Activated T-cell treated with anti-CD3 and anti-CD28 coated beads, Interleukin-2, amount 50 U/mL, for 72 hours (primary cell): Measurements from ENCODE around the gene ZSWIM3. TPM values are rescaled to one million over a fixed set of nuclear protein-coding genes. Genes with fewer than 3 reads are reported as not detected.

Experiments
- ATAC-seq, 2 donors: fragments of 150-1000 bp; cut with Tn5 transposase; replicated peaks in 1 of 2; 2 replicates each; pipeline ENCODE4 v1.10.0; 2021; ENCODE audit warnings: moderate library complexity in 2 of 2, mild to moderate bottlenecking in 1 of 2
- DNase-seq, 2 donors: peaks; one replicate each; pipeline ENCODE4 v3.0.0; 2021 to 2022; ENCODE audit warnings: mixed read lengths in 1 of 2
- H3K27ac Mint-ChIP-seq: one replicate; pipeline ENCODE4 v1.8.0; 2022; ENCODE audit warnings: mild to moderate bottlenecking, moderate library complexity, mixed read lengths
- H3K27me3 Mint-ChIP-seq: one replicate; pipeline ENCODE4 v1.8.0; 2022; ENCODE audit warnings: low read depth, mixed read lengths
- H3K36me3 Mint-ChIP-seq, 2 donors: one replicate each; pipeline ENCODE4 v1.8.0; 2022; ENCODE audit warnings: mixed read lengths in 2 of 2, mild to moderate bottlenecking in 1 of 2; ENCODE audit not compliant: insufficient read depth in 2 of 2
- H3K4me1 Mint-ChIP-seq: one replicate; pipeline ENCODE4 v1.8.0; 2022; ENCODE audit warnings: low read depth, mixed read lengths
- H3K4me3 Mint-ChIP-seq, 2 donors: one replicate each; pipeline ENCODE4 v1.8.0; 2022; ENCODE audit warnings: mild to moderate bottlenecking in 2 of 2, mixed read lengths in 2 of 2, moderate library complexity in 2 of 2
- H3K9me3 Mint-ChIP-seq, 2 donors: one replicate each; pipeline ENCODE4 v1.8.0; 2022; ENCODE audit warnings: mixed read lengths in 2 of 2
- total RNA-seq, 2 donors: library from RNA; stranded (reverse); gene quantifications; one replicate each; pipeline ENCODE4 v1.2.3, GENCODE V29; 2022

The ZSWIM3 gene
- total RNA-seq, 2 donors from 2014 or later: 6.5 to 6.7 TPM

- Mint-ChIP-seq H3K27ac (no peak overlapping the region), H3K9me3 (no peaks in the 10 kb centered on the region), H3K4me3 (no peak overlapping the region), H3K36me3 (no peaks in the 10 kb centered on the region), H3K4me1 (peaks cover 10% of the 10 kb centered on the region), H3K27me3 (no peaks in the 10 kb centered on the region)
- ATAC-seq (no peak), DNase-seq (no peak)
Measured at GRCh38 chr20:45836841-45837240, 20.6 kb upstream of the ZSWIM3 start.

GRCh38 chr20:45840700-45841198 is 16.7 kb upstream of the ZSWIM3 start:
- Mint-ChIP-seq H3K36me3 (peaks cover 2 to 8% of the 10 kb centered on the region in 2 donors), H3K9me3 (no peaks in the 10 kb centered on the region), H3K4me3 (no peak overlapping the region), H3K27me3 (no peaks in the 10 kb centered on the region), H3K27ac (no peak overlapping the region), H3K4me1 (no peaks in the 10 kb centered on the region)
- ATAC-seq (no peak), DNase-seq (no peak)

GRCh38 chr20:45841407-45842129 is 15.8 kb upstream of the ZSWIM3 start:
- H3K9me3 Mint-ChIP-seq: no peaks in the 10 kb centered on the region
- no peaks in the 10 kb centered on the region for H3K4me1 Mint-ChIP-seq
- H3K27ac Mint-ChIP-seq: no peak overlapping the region
- H3K36me3 Mint-ChIP-seq: peaks cover 2 to 8% of the 10 kb centered on the region in 2 donors
- no peak for ATAC-seq
- no peak overlapping the region for H3K4me3 Mint-ChIP-seq
- no peaks in the 10 kb centered on the region for H3K27me3 Mint-ChIP-seq
- no peak for DNase-seq

GRCh38 chr20:45842169-45842812 is 15.1 kb upstream of the ZSWIM3 start:
- Mint-ChIP-seq H3K27ac (no peak overlapping the region), H3K4me1 (no peaks in the 10 kb centered on the region), H3K27me3 (no peaks in the 10 kb centered on the region), H3K9me3 (no peaks in the 10 kb centered on the region), H3K36me3 (peaks cover 2 to 8% of the 10 kb centered on the region in 2 donors), H3K4me3 (no peak overlapping the region)
- ATAC-seq (no peak), DNase-seq (no peak)

- Mint-ChIP-seq H3K4me3 (no peak overlapping the region), H3K27me3 (no peaks in the 10 kb centered on the region), H3K4me1 (no peaks in the 10 kb centered on the region), H3K27ac (no peak overlapping the region), H3K36me3 (peaks cover 2 to 8% of the 10 kb centered on the region in 2 donors), H3K9me3 (no peaks in the 10 kb centered on the region)
- no peak for ATAC-seq
- no peak for DNase-seq
Measured at GRCh38 chr20:45843506-45843905, 13.9 kb upstream of the ZSWIM3 start.

GRCh38 chr20:45845452-45845851 is 12.0 kb upstream of the ZSWIM3 start:
- DNase-seq (no peak), ATAC-seq (no peak)
- H3K4me3 Mint-ChIP-seq: no peak overlapping the region
- H3K9me3 Mint-ChIP-seq: no peaks in the 10 kb centered on the region
- no peaks in the 10 kb centered on the region for H3K4me1 Mint-ChIP-seq
- no peaks in the 10 kb centered on the region for H3K27me3 Mint-ChIP-seq
- H3K27ac Mint-ChIP-seq: no peak overlapping the region
- H3K36me3 Mint-ChIP-seq: peaks cover 2 to 8% of the 10 kb centered on the region in 2 donors

GRCh38 chr20:45848421-45848820 is 9.0 kb upstream of the ZSWIM3 start:
- H3K4me1 Mint-ChIP-seq: no peaks in the 10 kb centered on the region
- H3K36me3 Mint-ChIP-seq: peaks cover 3 to 9% of the 10 kb centered on the region in 2 donors
- no peak overlapping the region for H3K4me3 Mint-ChIP-seq
- no peaks in the 10 kb centered on the region for H3K9me3 Mint-ChIP-seq
- no peaks in the 10 kb centered on the region for H3K27me3 Mint-ChIP-seq
- H3K27ac Mint-ChIP-seq: no peak overlapping the region
- DNase-seq: no peak
- ATAC-seq: no peak

- H3K36me3 Mint-ChIP-seq: peaks cover 3 to 8% of the 10 kb centered on the region in 2 donors
- H3K4me1 Mint-ChIP-seq: no peaks in the 10 kb centered on the region
- ATAC-seq (no peak), DNase-seq (no peak)
- no peak overlapping the region for H3K27ac Mint-ChIP-seq
- no peaks in the 10 kb centered on the region for H3K27me3 Mint-ChIP-seq
- H3K4me3 Mint-ChIP-seq: no peak overlapping the region
- no peaks in the 10 kb centered on the region for H3K9me3 Mint-ChIP-seq
Measured at GRCh38 chr20:45848969-45849582, 8.3 kb upstream of the ZSWIM3 start.

- no peaks in the 10 kb centered on the region for H3K9me3 Mint-ChIP-seq
- H3K36me3 Mint-ChIP-seq: peaks cover 3 to 6% of the 10 kb centered on the region in 2 donors
- H3K27ac Mint-ChIP-seq: no peak overlapping the region
- ATAC-seq (no peak), DNase-seq (no peak)
- H3K4me3 Mint-ChIP-seq: no peak overlapping the region
- H3K27me3 Mint-ChIP-seq: no peaks in the 10 kb centered on the region
- H3K4me1 Mint-ChIP-seq: peaks cover 9% of the 10 kb centered on the region
Measured at GRCh38 chr20:45850238-45850637, 7.2 kb upstream of the ZSWIM3 start.

GRCh38 chr20:45850926-45851325 is 6.5 kb upstream of the ZSWIM3 start:
- Mint-ChIP-seq H3K36me3 (peaks cover 3 to 6% of the 10 kb centered on the region in 2 donors), H3K9me3 (no peaks in the 10 kb centered on the region), H3K27me3 (no peaks in the 10 kb centered on the region), H3K4me1 (peaks cover 14% of the 10 kb centered on the region), H3K4me3 (no peak overlapping the region), H3K27ac (no peak overlapping the region)
- no peak for DNase-seq
- ATAC-seq: no peak

GRCh38 chr20:45851501-45851900 is 5.9 kb upstream of the ZSWIM3 start:
- ATAC-seq (no peak), DNase-seq (no peak)
- Mint-ChIP-seq H3K4me1 (peaks cover 20% of the 10 kb centered on the region), H3K36me3 (peaks cover 3 to 6% of the 10 kb centered on the region in 2 donors), H3K9me3 (no peaks in the 10 kb centered on the region), H3K4me3 (no peak overlapping the region), H3K27me3 (no peaks in the 10 kb centered on the region), H3K27ac (no peak overlapping the region)

GRCh38 chr20:45852326-45852725 is 5.1 kb upstream of the ZSWIM3 start:
- Mint-ChIP-seq H3K9me3 (no peaks in the 10 kb centered on the region), H3K4me3 (no peak overlapping the region), H3K4me1 (peaks cover 23% of the 10 kb centered on the region), H3K27me3 (no peaks in the 10 kb centered on the region), H3K27ac (no peak overlapping the region), H3K36me3 (peaks cover 3 to 6% of the 10 kb centered on the region in 2 donors)
- ATAC-seq: no peak
- DNase-seq: no peak

- no peak overlapping the region for H3K4me3 Mint-ChIP-seq
- peaks cover 3 to 6% of the 10 kb centered on the region in 2 donors for H3K36me3 Mint-ChIP-seq
- H3K9me3 Mint-ChIP-seq: no peaks in the 10 kb centered on the region
Measured at GRCh38 chr20:45853484-45853883, 3.9 kb upstream of the ZSWIM3 start.

More at GRCh38 chr20:45853484-45853883, 3.9 kb upstream of the ZSWIM3 start:
- DNase-seq: no peak
- no peak for ATAC-seq
- peaks cover 33% of the 10 kb centered on the region for H3K4me1 Mint-ChIP-seq
- no peaks in the 10 kb centered on the region for H3K27me3 Mint-ChIP-seq
- no peak overlapping the region for H3K27ac Mint-ChIP-seq
